HepG2 (cell line): ENCODE measurements around the gene RPS28. TPM values are rescaled to one million over a fixed set of nuclear protein-coding genes. Genes with fewer than 3 reads are reported as not detected.
A peak's percentile ranks its signal among the peaks of the same experiment; 100 is the strongest.

Experiments used
- ARHGAP35 ChIP-seq: sonication (generic); formaldehyde crosslinking; IDR thresholded peaks from 2 replicates; pipeline ENCODE4 v1.9.0; 2022; ENCODE audit warnings: mild to moderate bottlenecking, inconsistent platforms, moderate library complexity, missing genetic modification reagents, borderline replicate concordance
- CHD2 ChIP-seq: IDR thresholded peaks from 2 replicates; pipeline ENCODE4 v1.6.1; 2011; ENCODE audit warnings: low read depth, low read length, improper control_type of control experiment
- HOXA3 ChIP-seq: sonication (generic); formaldehyde crosslinking; IDR thresholded peaks from 2 replicates; pipeline ENCODE4 v1.5.0; 2020; ENCODE audit warnings: missing genetic modification reagents
- MAF1 ChIP-seq: sonication (generic); formaldehyde crosslinking; IDR thresholded peaks from 2 replicates; pipeline ENCODE4 v1.5.0; 2020; ENCODE audit warnings: missing genetic modification reagents, borderline replicate concordance
- MTF1 ChIP-seq: sonication (generic); formaldehyde crosslinking; IDR thresholded peaks from 2 replicates; pipeline ENCODE4 v1.5.0; 2020; ENCODE audit warnings: missing genetic modification reagents
- NFKBIZ ChIP-seq: IDR thresholded peaks from 2 replicates; pipeline ENCODE4 v1.6.1; 2018; ENCODE audit warnings: missing genetic modification reagents, missing compliant biosample characterization
- PHF20 ChIP-seq: sonication (generic); formaldehyde crosslinking; IDR thresholded peaks from 2 replicates; pipeline ENCODE4 v1.5.0; 2020; ENCODE audit warnings: mild to moderate bottlenecking, missing genetic modification reagents
- PPARG ChIP-seq: conservative IDR thresholded peaks from 2 replicates; pipeline ENCODE4 v1.6.1; 2016; ENCODE audit warnings: missing biosample characterization, missing genetic modification reagents
- PRDM15 ChIP-seq: sonication (generic); formaldehyde crosslinking; IDR thresholded peaks from 2 replicates; pipeline ENCODE4 v1.4.0; 2020; ENCODE audit warnings: missing genetic modification reagents
- PTBP1 ChIP-seq: fragments of 200-400 bp; formaldehyde crosslinking; IDR thresholded peaks from 2 replicates; pipeline ENCODE4 v1.6.1; 2018; ENCODE audit warnings: low read length, low read depth; ENCODE audit not compliant: poor library complexity, severe bottlenecking
- RAD21 ChIP-seq: fragments of 450-650 bp; formaldehyde crosslinking; IDR thresholded peaks from 2 replicates; pipeline ENCODE4 v1.5.0; 2020; ENCODE audit warnings: mild to moderate bottlenecking
- RORA ChIP-seq: sonication (generic); formaldehyde crosslinking; IDR thresholded peaks from 2 replicates; pipeline ENCODE4 v1.5.0; 2020; ENCODE audit warnings: mild to moderate bottlenecking, missing genetic modification reagents, moderate library complexity
- U2AF2 ChIP-seq: fragments of 200-400 bp; formaldehyde crosslinking; IDR thresholded peaks from 2 replicates; pipeline ENCODE4 v1.6.1; 2017; ENCODE audit warnings: low read depth, mild to moderate bottlenecking, low read length
- ZBTB21 ChIP-seq: sonication (generic); formaldehyde crosslinking; IDR thresholded peaks from 2 replicates; pipeline ENCODE4 v1.4.0; 2020; ENCODE audit warnings: missing genetic modification reagents
- ZC3H4 ChIP-seq: sonication (generic); formaldehyde crosslinking; IDR thresholded peaks from 2 replicates; pipeline ENCODE4 v1.4.0; 2020; ENCODE audit warnings: missing genetic modification reagents, borderline replicate concordance
- ZNF296 ChIP-seq: sonication (generic); formaldehyde crosslinking; conservative IDR thresholded peaks from 2 replicates; pipeline ENCODE4 v1.5.0; 2020; ENCODE audit warnings: mild to moderate bottlenecking, missing genetic modification reagents
- ZNF432 ChIP-seq: sonication (generic); formaldehyde crosslinking; IDR thresholded peaks from 2 replicates; pipeline ENCODE4 v1.5.0; 2020; ENCODE audit warnings: missing genetic modification reagents, mild to moderate bottlenecking, borderline replicate concordance
- ZNF597 ChIP-seq: sonication (generic); formaldehyde crosslinking; IDR thresholded peaks from 2 replicates; pipeline ENCODE4 v1.5.0; 2020; ENCODE audit warnings: missing genetic modification reagents
- ZNF839 ChIP-seq: sonication (generic); formaldehyde crosslinking; IDR thresholded peaks from 2 replicates; pipeline ENCODE4 v1.4.0; 2020; ENCODE audit warnings: missing genetic modification reagents, mild to moderate bottlenecking, borderline replicate concordance
- ZNF891 ChIP-seq: sonication (generic); formaldehyde crosslinking; IDR thresholded peaks from 2 replicates; pipeline ENCODE4 v1.5.0; 2020; ENCODE audit warnings: mild to moderate bottlenecking, missing genetic modification reagents
- ZSCAN25 ChIP-seq: sonication (generic); formaldehyde crosslinking; IDR thresholded peaks from 2 replicates; pipeline ENCODE4 v1.8.0; 2022; ENCODE audit warnings: mild to moderate bottlenecking, missing genetic modification reagents
- polyA plus RNA-seq, 8 experiments: library from polyadenylated mRNA; depleted of rRNA in 3 of 8; stranded (reverse) in 7 of 8; unstranded in 1 of 8; fragments of >200 nt; fragmentation: Illumina TruSeq in 4 of 8; extraction: Trizol in 4 of 8; gene quantifications; 2 replicates each; pipeline versions ENCODE4 v1.2.1 to v1.2.3, GENCODE V29; 2011 to 2016; ENCODE audit warnings: low read depth in 4 of 8, missing spikeins in 1 of 8, mixed read lengths in 1 of 8; ENCODE audit not compliant: insufficient read depth in 1 of 8
- total RNA-seq, 5 experiments: library from RNA; depleted of rRNA; stranded (reverse); fragments of >200 nt; fragmentation: Illumina TruSeq; extraction: Trizol; gene quantifications; 2 replicates each; pipeline ENCODE4 v1.2.3, GENCODE V29; 2016; ENCODE audit warnings: low read depth in 1 of 5
- TF ChIP-seq, protein P1 (sequence below): sonication (generic); formaldehyde crosslinking; IDR thresholded peaks from 2 replicates; pipeline ENCODE4 v1.4.0; 2020; ENCODE audit warnings: mild to moderate bottlenecking, missing genetic modification reagents

The RPS28 gene
- total and polyA plus RNA-seq, 2 of the 13 experiments (the other 11 are each of a cell fraction or from before 2014, with no cell fraction given) = 281 to 545 TPM

DNA sequence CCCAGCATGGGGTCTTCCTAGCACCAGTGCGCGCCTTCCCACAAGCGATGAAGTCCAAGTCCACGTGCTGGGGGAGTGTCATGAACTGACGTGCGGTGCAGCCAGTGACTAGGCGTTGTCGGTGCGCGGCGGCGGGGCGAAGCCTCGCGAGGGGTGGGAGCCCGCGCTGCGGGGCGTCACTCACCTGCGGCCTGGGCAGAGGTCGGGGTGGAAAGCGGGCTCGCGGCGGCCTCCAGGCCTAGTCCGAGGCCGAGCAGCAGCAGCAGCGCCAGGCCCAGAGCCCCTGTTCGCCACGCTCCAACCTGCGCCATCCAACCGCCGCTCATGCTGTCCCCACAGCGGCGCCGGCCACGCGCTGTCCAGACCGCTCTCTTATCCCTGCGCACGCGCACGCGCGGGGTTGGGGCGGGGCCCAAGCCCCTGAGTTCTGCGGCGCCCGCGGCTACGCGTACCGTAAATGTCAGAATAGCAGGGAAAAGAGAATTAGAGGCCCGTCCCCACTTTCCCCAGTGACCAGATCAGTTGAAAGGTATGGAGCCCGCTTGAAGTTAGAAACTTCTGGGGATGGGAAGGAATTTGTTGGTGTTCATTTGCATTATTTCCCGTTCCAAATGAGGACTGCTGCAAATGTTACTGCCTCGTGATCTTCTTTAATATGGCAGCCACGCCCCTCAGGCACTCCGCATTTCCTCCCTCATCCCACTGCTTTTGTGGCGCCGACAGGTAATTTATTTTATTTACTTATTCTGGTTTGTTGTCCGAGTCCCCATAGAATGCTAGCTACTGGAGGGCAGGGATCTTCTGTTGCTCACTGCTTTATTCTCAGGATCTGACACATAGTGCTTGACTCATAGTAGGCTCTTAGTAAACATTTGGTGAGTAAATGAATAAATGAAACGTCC, 13.1 kb upstream of the RPS28 start, which contains the start of gene CD320 (continued):
- TF ChIP-seq ZC3H4 (CRISPR knock-in tag) (no peak), PRDM15 (CRISPR knock-in tag) (peak; percentile 69; the same call in 1 of the 2 replicates), PPARG (CRISPR knock-in tag) (no peak; the same call in 1 of the 2 replicates), ARHGAP35 (peak; percentile 98), RORA (CRISPR knock-in tag) (no peak), ZNF296 (CRISPR knock-in tag) (no peak), ZBTB21 (CRISPR knock-in tag) (no peak; the same call in 1 of the 2 replicates), ZNF432 (CRISPR knock-in tag) (no peak), CHD2 (peak; percentile 94), HOXA3 (CRISPR knock-in tag) (peak; percentile 92), MTF1 (CRISPR knock-in tag) (0 out of 2 replicates have a peak, but pooled peaks have one; percentile 55), U2AF2 (no peak), ZNF597 (CRISPR knock-in tag) (no peak), ZSCAN25 (peak; percentile 63; the same call in 1 of the 2 replicates), RAD21 (CRISPR knock-in tag) (no peak; the same call in none of the 2 replicates), NFKBIZ (CRISPR knock-in tag) (no peak), MAF1 (CRISPR knock-in tag) (0 out of 2 replicates have a peak, but pooled peaks have one; percentile 93), PHF20 (CRISPR knock-in tag) (peak; percentile 75; the same call in 1 of the 2 replicates), ZNF891 (CRISPR knock-in tag) (peak; percentile 81; the same call in 1 of the 2 replicates), PTBP1 (no peak), ZNF839 (CRISPR knock-in tag) (no peak)
- TF ChIP-seq, protein P1, sequence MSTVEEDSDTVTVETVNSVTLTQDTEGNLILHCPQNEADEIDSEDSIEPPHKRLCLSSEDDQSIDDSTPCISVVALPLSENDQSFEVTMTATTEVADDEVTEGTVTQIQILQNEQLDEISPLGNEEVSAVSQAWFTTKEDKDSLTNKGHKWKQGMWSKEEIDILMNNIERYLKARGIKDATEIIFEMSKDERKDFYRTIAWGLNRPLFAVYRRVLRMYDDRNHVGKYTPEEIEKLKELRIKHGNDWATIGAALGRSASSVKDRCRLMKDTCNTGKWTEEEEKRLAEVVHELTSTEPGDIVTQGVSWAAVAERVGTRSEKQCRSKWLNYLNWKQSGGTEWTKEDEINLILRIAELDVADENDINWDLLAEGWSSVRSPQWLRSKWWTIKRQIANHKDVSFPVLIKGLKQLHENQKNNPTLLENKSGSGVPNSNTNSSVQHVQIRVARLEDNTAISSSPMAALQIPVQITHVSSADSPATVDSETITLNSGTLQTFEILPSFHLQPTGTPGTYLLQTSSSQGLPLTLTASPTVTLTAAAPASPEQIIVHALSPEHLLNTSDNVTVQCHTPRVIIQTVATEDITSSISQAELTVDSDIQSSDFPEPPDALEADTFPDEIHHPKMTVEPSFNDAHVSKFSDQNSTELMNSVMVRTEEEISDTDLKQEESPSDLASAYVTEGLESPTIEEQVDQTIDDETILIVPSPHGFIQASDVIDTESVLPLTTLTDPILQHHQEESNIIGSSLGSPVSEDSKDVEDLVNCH (CRISPR knock-in tag) = no peak
